ENCODE data around the gene ITPR2. TPM values are rescaled to one million over a fixed set of nuclear protein-coding genes. Genes with fewer than 3 reads are reported as not detected.

The ITPR2 gene
- total and polyA plus RNA-seq, 4 donors = 11.7 to 93.3 (median 35.4) TPM

GRCh38 chr12:26530461-26530860, 302.5 kb downstream of the ITPR2 start:
- no peak overlapping the region for H3K4me3 ChIP-seq (ENCODE audit: low read depth in 1 of 3, low read length in 3 of 3)
- H3K36me3 ChIP-seq (ENCODE audit: control insufficient read depth in 4 of 4, insufficient read depth in 3 of 4, low read depth in 1 of 4, low read length in 3 of 4) = peaks cover 0 to 25% (median 6%) of the 10 kb centered on the region in 4 donors
- H3K9me3 ChIP-seq (ENCODE audit: control insufficient read depth in 4 of 4, low read length in 3 of 4) = peaks cover 0 to 6% (median 3%) of the 10 kb centered on the region in 4 donors
- TF ChIP-seq CTCF (IDR thresholded peaks at IDR 0.05; ENCODE audit: low read depth, low read length, missing input control) = no peak
- TF ChIP-seq TAF1 (conservative IDR thresholded peaks at IDR 0.05) = no peak
- TF ChIP-seq NR2F2 (IDR thresholded peaks at IDR 0.05) = no peak
- no peak for TF ChIP-seq YY1 (IDR thresholded peaks at IDR 0.05)
- H3K4me1 ChIP-seq (ENCODE audit: control insufficient read depth in 4 of 4, insufficient read depth in 4 of 4, low read length in 3 of 4) = no peaks in the 10 kb centered on the region
- no peak overlapping the region for H3K27ac ChIP-seq (ENCODE audit: low read depth in 1 of 2, low read length in 2 of 2)
- 90% methylated on average over 1 of the region's 1 CpG for WGBS
- DNase-seq (ENCODE audit: low spot score) = no peak
- no peaks in the 10 kb centered on the region for H3K27me3 ChIP-seq (ENCODE audit: control insufficient read depth in 4 of 4, insufficient read depth in 4 of 4, low read length in 3 of 4)
- H3K9ac ChIP-seq (ENCODE audit: low read depth in 1 of 2, low read length in 2 of 2) = no peak overlapping the region

DNA sequence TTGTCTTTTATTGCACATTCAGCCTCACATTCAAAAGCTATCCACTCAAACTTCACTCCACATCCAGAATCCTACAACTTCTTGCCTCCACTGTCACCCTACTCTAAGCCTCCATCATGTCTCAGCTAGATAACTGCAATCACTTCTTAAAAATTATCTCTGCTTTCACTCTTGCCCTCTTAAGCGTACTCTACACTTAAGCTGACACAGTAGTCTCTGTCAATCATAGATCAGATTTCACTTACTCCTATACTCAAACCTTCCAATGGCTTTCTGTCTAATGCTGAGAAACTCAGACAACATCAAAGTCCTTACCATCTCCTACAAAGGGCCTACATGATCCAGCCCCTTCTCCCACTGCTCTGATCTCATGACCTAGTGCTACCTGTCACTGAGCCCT, 304.1 kb downstream of the ITPR2 start:
- Histone ChIP-seq H3K27me3 (ENCODE audit: control insufficient read depth in 4 of 4, insufficient read depth in 4 of 4, low read length in 3 of 4) (no peaks in the 10 kb centered on the region), H3K9me3 (ENCODE audit: control insufficient read depth in 4 of 4, low read length in 3 of 4) (peaks cover 2 to 12% (median 6%) of the 10 kb centered on the region in 4 donors), H3K4me1 (ENCODE audit: control insufficient read depth in 4 of 4, insufficient read depth in 4 of 4, low read length in 3 of 4) (peaks cover 0 to 3% (median under 1%) of the 10 kb centered on the region in 4 donors), H3K4me3 (ENCODE audit: low read depth in 1 of 3, low read length in 3 of 3) (no peak overlapping the region), H3K36me3 (ENCODE audit: control insufficient read depth in 4 of 4, insufficient read depth in 3 of 4, low read depth in 1 of 4, low read length in 3 of 4) (peaks cover 0 to 25% (median 6%) of the 10 kb centered on the region in 4 donors), H3K9ac (ENCODE audit: low read depth in 1 of 2, low read length in 2 of 2) (no peak overlapping the region), H3K27ac (ENCODE audit: low read depth in 1 of 2, low read length in 2 of 2) (no peak overlapping the region)
- 97% methylated on average over 1 of the region's 1 CpG for WGBS
- TF ChIP-seq JUND (IDR thresholded peaks at IDR 0.05) (no peak), RAD21 (IDR thresholded peaks at IDR 0.05) (no peak), ZBTB33 (IDR thresholded peaks at IDR 0.05) (no peak), ATF3 (IDR thresholded peaks at IDR 0.05) (no peak)
- TF ChIP-seq, protein P1, sequence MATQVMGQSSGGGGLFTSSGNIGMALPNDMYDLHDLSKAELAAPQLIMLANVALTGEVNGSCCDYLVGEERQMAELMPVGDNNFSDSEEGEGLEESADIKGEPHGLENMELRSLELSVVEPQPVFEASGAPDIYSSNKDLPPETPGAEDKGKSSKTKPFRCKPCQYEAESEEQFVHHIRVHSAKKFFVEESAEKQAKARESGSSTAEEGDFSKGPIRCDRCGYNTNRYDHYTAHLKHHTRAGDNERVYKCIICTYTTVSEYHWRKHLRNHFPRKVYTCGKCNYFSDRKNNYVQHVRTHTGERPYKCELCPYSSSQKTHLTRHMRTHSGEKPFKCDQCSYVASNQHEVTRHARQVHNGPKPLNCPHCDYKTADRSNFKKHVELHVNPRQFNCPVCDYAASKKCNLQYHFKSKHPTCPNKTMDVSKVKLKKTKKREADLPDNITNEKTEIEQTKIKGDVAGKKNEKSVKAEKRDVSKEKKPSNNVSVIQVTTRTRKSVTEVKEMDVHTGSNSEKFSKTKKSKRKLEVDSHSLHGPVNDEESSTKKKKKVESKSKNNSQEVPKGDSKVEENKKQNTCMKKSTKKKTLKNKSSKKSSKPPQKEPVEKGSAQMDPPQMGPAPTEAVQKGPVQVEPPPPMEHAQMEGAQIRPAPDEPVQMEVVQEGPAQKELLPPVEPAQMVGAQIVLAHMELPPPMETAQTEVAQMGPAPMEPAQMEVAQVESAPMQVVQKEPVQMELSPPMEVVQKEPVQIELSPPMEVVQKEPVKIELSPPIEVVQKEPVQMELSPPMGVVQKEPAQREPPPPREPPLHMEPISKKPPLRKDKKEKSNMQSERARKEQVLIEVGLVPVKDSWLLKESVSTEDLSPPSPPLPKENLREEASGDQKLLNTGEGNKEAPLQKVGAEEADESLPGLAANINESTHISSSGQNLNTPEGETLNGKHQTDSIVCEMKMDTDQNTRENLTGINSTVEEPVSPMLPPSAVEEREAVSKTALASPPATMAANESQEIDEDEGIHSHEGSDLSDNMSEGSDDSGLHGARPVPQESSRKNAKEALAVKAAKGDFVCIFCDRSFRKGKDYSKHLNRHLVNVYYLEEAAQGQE (IDR thresholded peaks at IDR 0.05) = no peak
- no peak for DNase-seq (ENCODE audit: low spot score)

DNA sequence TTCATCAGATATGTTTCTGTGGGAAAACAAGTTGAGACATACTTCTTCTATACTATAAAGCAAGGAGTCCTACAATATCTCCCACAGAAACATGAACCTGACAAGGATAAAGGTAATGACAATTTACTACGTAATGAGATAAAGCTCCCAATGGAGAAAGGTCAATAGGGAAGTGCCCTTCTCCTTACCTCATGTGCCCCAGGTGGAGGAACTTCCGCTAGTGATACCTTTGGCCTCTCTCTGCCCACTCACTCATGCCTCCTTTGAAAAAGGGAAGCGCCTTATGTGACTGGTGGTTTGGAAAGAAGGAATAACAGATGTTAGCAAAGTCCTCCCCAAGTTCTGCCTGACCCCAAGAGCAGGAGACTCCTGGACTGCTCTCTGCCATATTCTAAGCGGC, 305.3 kb downstream of the ITPR2 start:
- no peak overlapping the region for H3K4me3 ChIP-seq (ENCODE audit: low read depth in 1 of 3, low read length in 3 of 3)
- H3K27me3 ChIP-seq (ENCODE audit: control insufficient read depth in 4 of 4, insufficient read depth in 4 of 4, low read length in 3 of 4) = no peaks in the 10 kb centered on the region
- 92% methylated on average over 4 of the region's 4 CpGs for WGBS
- peaks cover 2 to 12% (median 6%) of the 10 kb centered on the region in 4 donors for H3K9me3 ChIP-seq (ENCODE audit: control insufficient read depth in 4 of 4, low read length in 3 of 4)
- H3K9ac ChIP-seq (ENCODE audit: low read depth in 1 of 2, low read length in 2 of 2) = no peak overlapping the region
- no peak for DNase-seq (ENCODE audit: low spot score)
- peaks cover 0 to 25% (median 6%) of the 10 kb centered on the region in 4 donors for H3K36me3 ChIP-seq (ENCODE audit: control insufficient read depth in 4 of 4, insufficient read depth in 3 of 4, low read depth in 1 of 4, low read length in 3 of 4)
- TF ChIP-seq, protein P1 (IDR thresholded peaks at IDR 0.05) = no peak
- no peak for TF ChIP-seq YY1 (IDR thresholded peaks at IDR 0.05)
- no peak overlapping the region for H3K27ac ChIP-seq (ENCODE audit: low read depth in 1 of 2, low read length in 2 of 2)
- peaks cover 0 to 12% (median 2%) of the 10 kb centered on the region in 4 donors for H3K4me1 ChIP-seq (ENCODE audit: control insufficient read depth in 4 of 4, insufficient read depth in 4 of 4, low read length in 3 of 4)
